ENCODE results near the gene IFNG. TPM values are rescaled to one million over a fixed set of nuclear protein-coding genes. Genes with fewer than 3 reads are reported as not detected.

The IFNG gene
- total RNA-seq, 1 experiment from 2014 or later, result not detected

- H2BK20ac ChIP-seq (ENCODE audit: low read depth, low read length, poor library complexity, severe bottlenecking), result no peak overlapping the region
- no peak overlapping the region for H4K91ac ChIP-seq (ENCODE audit: insufficient read length, low read depth, low read length)
- no peak overlapping the region for H3K4me3 Mint-ChIP-seq
- no peak overlapping the region for H3K27ac ChIP-seq (ENCODE audit: insufficient read length, low read depth, low read length)
- H2AK5ac ChIP-seq (ENCODE audit: insufficient read length, low read length), result no peak overlapping the region
- H3K9ac ChIP-seq (ENCODE audit: extremely low read depth, insufficient read length, low read length), result no peak overlapping the region
- peaks cover 4% of the 10 kb centered on the region; the same call in 1 of the 2 replicates for H3K4me1 ChIP-seq (ENCODE audit: insufficient read depth, low read length)
- H2BK12ac ChIP-seq (ENCODE audit: insufficient read length, low read depth, low read length), result no peak overlapping the region
- H4K5ac ChIP-seq (ENCODE audit: insufficient read length, low read depth, low read length), result no peak overlapping the region
- H3K23ac ChIP-seq (ENCODE audit: insufficient read length, low read depth, low read length), result no peak overlapping the region
- H3K18ac ChIP-seq (ENCODE audit: insufficient read length, low read depth, low read length), result no peak overlapping the region
- TF ChIP-seq, protein P1, sequence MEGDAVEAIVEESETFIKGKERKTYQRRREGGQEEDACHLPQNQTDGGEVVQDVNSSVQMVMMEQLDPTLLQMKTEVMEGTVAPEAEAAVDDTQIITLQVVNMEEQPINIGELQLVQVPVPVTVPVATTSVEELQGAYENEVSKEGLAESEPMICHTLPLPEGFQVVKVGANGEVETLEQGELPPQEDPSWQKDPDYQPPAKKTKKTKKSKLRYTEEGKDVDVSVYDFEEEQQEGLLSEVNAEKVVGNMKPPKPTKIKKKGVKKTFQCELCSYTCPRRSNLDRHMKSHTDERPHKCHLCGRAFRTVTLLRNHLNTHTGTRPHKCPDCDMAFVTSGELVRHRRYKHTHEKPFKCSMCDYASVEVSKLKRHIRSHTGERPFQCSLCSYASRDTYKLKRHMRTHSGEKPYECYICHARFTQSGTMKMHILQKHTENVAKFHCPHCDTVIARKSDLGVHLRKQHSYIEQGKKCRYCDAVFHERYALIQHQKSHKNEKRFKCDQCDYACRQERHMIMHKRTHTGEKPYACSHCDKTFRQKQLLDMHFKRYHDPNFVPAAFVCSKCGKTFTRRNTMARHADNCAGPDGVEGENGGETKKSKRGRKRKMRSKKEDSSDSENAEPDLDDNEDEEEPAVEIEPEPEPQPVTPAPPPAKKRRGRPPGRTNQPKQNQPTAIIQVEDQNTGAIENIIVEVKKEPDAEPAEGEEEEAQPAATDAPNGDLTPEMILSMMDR (conservative IDR thresholded peaks at IDR 0.05), result no peak
- H4K8ac ChIP-seq (replicated peaks; ENCODE audit: insufficient read length, low read depth, low read length), result no peak overlapping the region
- H3K79me2 ChIP-seq (ENCODE audit: insufficient read depth, low read length), result no peaks in the 10 kb centered on the region
- no peak overlapping the region for H2BK5ac ChIP-seq (ENCODE audit: insufficient read length, low read length)
- H3K27me3 Mint-ChIP-seq (ENCODE audit: low read depth), result no peaks in the 10 kb centered on the region; the same call in 1 of the 2 replicates
- H3K79me1 ChIP-seq (ENCODE audit: insufficient read depth, low read depth, low read length, poor library complexity, severe bottlenecking), result no peaks in the 10 kb centered on the region
- no peaks in the 10 kb centered on the region; a peak in 1 of 7 replicates for H3K36me3 Mint-ChIP-seq (ENCODE audit: insufficient read depth in 1 of 3, low read depth in 3 of 3)
- H2BK15ac ChIP-seq (ENCODE audit: low read depth, low read length), result no peak overlapping the region
- no peak for DNase-seq
- no peaks in the 10 kb centered on the region for H3K9me3 Mint-ChIP-seq
- WGBS (ENCODE audit: extremely low coverage, insufficient read length, low lambda C conversion rate), result no CpG with 5 or more reads among the region's 4 CpGs
- no peaks in the 10 kb centered on the region for H3K23me2 ChIP-seq (ENCODE audit: insufficient read length, low read depth, low read length, poor library complexity, severe bottlenecking)
- no peaks in the 10 kb centered on the region for H4K20me1 ChIP-seq (ENCODE audit: control insufficient read depth, insufficient read depth, insufficient read length)
- H2AFZ ChIP-seq (ENCODE audit: low read length), result no peak overlapping the region
- no peaks in the 10 kb centered on the region for H3K27me3 ChIP-seq (ENCODE audit: insufficient read depth, low read length)
- H3K9me3 ChIP-seq (ENCODE audit: control insufficient read depth, low read depth, low read length), result no peaks in the 10 kb centered on the region
- H3K4me1 Mint-ChIP-seq, result peaks cover 10 to 11% of the 10 kb centered on the region in 2 experiments
- H2BK120ac ChIP-seq (ENCODE audit: low read depth, low read length, poor library complexity, severe bottlenecking), result no peak overlapping the region
- no peak overlapping the region for H3K4me2 ChIP-seq (ENCODE audit: insufficient read depth, insufficient read length, low read length)
- no peak overlapping the region for H3T11ph ChIP-seq (ENCODE audit: low read length)
- no peak overlapping the region for H3K14ac ChIP-seq (ENCODE audit: insufficient read depth, low read length)
- H3K27ac Mint-ChIP-seq, result no peak overlapping the region
- H3K56ac ChIP-seq (ENCODE audit: insufficient read length, low read depth, low read length), result no peak overlapping the region
- H3K4ac ChIP-seq (ENCODE audit: low read depth, low read length), result no peak overlapping the region
These were observed 39.8 kb downstream of the IFNG start for GRCh38 chr12:68119724-68120211.

Measured in H9 (cell line).